GM18526 (cell line): ENCODE data around the gene TCF15.

ENCODE experiments used
- POLR2A ChIP-seq: IDR thresholded peaks from 3 replicates; pipeline ENCODE4 v1.6.1; 2011; ENCODE audit not compliant: insufficient read length; ENCODE audit errors: extremely low read depth

Gene TCF15

GRCh38 chr20:556984-557383, 53.1 kb downstream of the TCF15 start:
- TF ChIP-seq POLR2A: no peak

DNA sequence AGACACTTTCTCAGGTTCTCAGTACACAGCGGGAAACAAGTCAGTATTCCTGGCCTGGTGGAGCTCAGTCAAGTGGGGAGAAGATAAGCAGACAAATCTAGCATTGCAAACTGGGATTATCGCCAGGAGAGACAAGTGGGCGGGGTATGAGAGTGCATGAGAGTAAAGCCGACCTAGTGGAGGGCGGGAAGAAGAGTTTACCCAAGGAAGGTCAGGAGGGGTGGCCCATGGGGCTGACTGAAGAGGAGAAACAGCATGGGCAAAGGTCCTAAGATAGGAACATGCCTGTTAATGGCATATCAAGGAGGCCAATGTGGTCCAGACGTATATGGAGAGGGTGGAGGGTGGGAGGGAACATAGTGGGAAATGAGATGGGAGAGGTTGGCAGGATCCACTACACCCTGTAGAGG, 54.1 kb downstream of the TCF15 start:
- TF ChIP-seq POLR2A: no peak
